Body of pancreas (tissue), 4 donors: Measurements from ENCODE around the gene GCG.

Source experiments
- POLR2A ChIP-seq, 3 donors: fragments of 450-650 bp; IDR thresholded peaks; one replicate each; pipeline ENCODE4 v1.6.1; 2016; ENCODE audit warnings: antibody characterized with exemption in 3 of 3, mild to moderate bottlenecking in 2 of 3
- TF ChIP-seq, protein P1 (sequence below), 7 experiments: fragments of 450-650 bp in 4 of 7; fragments of 200-600 bp in 3 of 7; sonication (generic) in 3 of 7; IDR thresholded peaks; one replicate each; pipeline ENCODE4 v1.5.1; 2016 to 2019; ENCODE audit warnings: antibody characterized with exemption in 7 of 7

DNA sequence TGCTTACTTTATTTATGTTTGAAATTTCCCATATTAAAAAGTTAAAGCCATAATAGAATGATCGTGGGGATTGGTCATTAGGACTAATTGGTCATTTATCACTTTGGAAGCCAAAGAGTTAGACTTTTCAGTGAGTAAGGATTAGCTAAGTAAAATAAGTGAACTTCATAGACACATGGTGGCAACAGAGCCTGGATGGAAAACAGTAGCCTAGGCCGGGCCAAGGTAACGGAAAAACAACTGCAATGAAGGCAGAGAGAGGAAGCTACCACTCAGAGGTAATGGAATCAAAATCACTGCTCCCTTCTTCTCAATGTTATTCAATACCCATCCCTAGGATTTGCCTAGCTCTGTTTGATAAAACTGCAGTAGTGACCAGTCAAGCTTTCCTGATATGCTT is 4.1 kb upstream of the GCG start:
- TF ChIP-seq, protein P1, sequence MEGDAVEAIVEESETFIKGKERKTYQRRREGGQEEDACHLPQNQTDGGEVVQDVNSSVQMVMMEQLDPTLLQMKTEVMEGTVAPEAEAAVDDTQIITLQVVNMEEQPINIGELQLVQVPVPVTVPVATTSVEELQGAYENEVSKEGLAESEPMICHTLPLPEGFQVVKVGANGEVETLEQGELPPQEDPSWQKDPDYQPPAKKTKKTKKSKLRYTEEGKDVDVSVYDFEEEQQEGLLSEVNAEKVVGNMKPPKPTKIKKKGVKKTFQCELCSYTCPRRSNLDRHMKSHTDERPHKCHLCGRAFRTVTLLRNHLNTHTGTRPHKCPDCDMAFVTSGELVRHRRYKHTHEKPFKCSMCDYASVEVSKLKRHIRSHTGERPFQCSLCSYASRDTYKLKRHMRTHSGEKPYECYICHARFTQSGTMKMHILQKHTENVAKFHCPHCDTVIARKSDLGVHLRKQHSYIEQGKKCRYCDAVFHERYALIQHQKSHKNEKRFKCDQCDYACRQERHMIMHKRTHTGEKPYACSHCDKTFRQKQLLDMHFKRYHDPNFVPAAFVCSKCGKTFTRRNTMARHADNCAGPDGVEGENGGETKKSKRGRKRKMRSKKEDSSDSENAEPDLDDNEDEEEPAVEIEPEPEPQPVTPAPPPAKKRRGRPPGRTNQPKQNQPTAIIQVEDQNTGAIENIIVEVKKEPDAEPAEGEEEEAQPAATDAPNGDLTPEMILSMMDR (IDR thresholded peaks at IDR 0.05), result no peak
- TF ChIP-seq POLR2A (IDR thresholded peaks at IDR 0.05), result no peak
